Gastroesophageal sphincter (tissue), 4 donors: ENCODE measurements around the gene TMEM30B. TPM values are rescaled to one million over a fixed set of nuclear protein-coding genes. Genes with fewer than 3 reads are reported as not detected.
"Not testable (repeated sequence)": the region's sequence is repeated elsewhere in the genome, so short reads cannot be mapped to it uniquely, and the experiment has no call there.

Experiments
- ATAC-seq: fragments of 150-250 bp; one replicate; pipeline ENCODE4 v1.9.1; 2016; ENCODE audit warnings: mild to moderate bottlenecking, moderate library complexity
- H3K27ac ChIP-seq, 4 donors: fragments of 200-600 bp; sonication (generic) in 3 of 4; 1 replicate in 3 of 4; 2 replicates in 1 of 4; pipeline ENCODE4 v1.5.1; 2016 to 2019
- H3K27me3 ChIP-seq: fragments of 200-600 bp; sonication (generic); one replicate; pipeline ENCODE4 v1.5.1; 2019
- H3K36me3 ChIP-seq, 2 donors: fragments of 200-600 bp; sonication (generic); one replicate each; pipeline ENCODE4 v1.5.1; 2019; ENCODE audit warnings: control low read depth in 1 of 2
- H3K4me1 ChIP-seq, 3 donors: fragments of 200-600 bp; sonication (generic); 1 replicate in 2 of 3; 2 replicates in 1 of 3; pipeline ENCODE4 v1.5.1; 2016 to 2019; ENCODE audit warnings: control low read depth in 2 of 3
- H3K4me3 ChIP-seq, 2 donors: fragments of 200-600 bp; sonication (generic); one replicate each; pipeline ENCODE4 v1.5.1; 2019; ENCODE audit warnings: mild to moderate bottlenecking in 1 of 2, moderate library complexity in 1 of 2
- H3K9me3 ChIP-seq, 3 donors: fragments of 200-600 bp; sonication (generic); one replicate each; pipeline ENCODE4 v1.5.1; 2017 to 2019; ENCODE audit warnings: control low read depth in 2 of 3
- CTCF ChIP-seq, 4 experiments: fragments of 200-600 bp in 2 of 4; fragments of 450-650 bp in 2 of 4; sonication (generic) in 1 of 4; IDR thresholded peaks; one replicate each; pipeline ENCODE4 v1.5.1; 2017 to 2019; ENCODE audit warnings: antibody characterized with exemption in 4 of 4, mild to moderate bottlenecking in 2 of 4, moderate library complexity in 2 of 4
- EP300 ChIP-seq: sonication (generic); formaldehyde crosslinking; IDR thresholded peaks from one replicate; pipeline ENCODE4 v1.6.1; 2017; ENCODE audit warnings: antibody characterized with exemption, mild to moderate bottlenecking
- POLR2A ChIP-seq, 2 donors: fragments of 450-650 bp; IDR thresholded peaks; one replicate each; pipeline ENCODE4 v1.6.1; 2017; ENCODE audit warnings: antibody characterized with exemption in 2 of 2, mild to moderate bottlenecking in 2 of 2, moderate library complexity in 1 of 2
- POLR2AphosphoS5 ChIP-seq: sonication (generic); formaldehyde crosslinking; IDR thresholded peaks from one replicate; pipeline ENCODE4 v1.6.1; 2017; ENCODE audit warnings: antibody characterized with exemption
- WGBS, 2 donors: methylation state at CpG; one replicate each; pipeline ENCODE4 v1.1.5; 2018; ENCODE audit warnings: low coverage in 1 of 2; 5-methylcytosine and 5-hydroxymethylcytosine counted together
- total RNA-seq, 4 donors: library from RNA; depleted of rRNA; stranded (reverse); fragments of >200 nt; gene quantifications; one replicate each; pipeline ENCODE4 v1.1.0, GENCODE V29; 2016

The TMEM30B gene
- total RNA-seq, 4 donors from 2014 or later: 1.6 to 4.8 (median 2.6) TPM

DNA sequence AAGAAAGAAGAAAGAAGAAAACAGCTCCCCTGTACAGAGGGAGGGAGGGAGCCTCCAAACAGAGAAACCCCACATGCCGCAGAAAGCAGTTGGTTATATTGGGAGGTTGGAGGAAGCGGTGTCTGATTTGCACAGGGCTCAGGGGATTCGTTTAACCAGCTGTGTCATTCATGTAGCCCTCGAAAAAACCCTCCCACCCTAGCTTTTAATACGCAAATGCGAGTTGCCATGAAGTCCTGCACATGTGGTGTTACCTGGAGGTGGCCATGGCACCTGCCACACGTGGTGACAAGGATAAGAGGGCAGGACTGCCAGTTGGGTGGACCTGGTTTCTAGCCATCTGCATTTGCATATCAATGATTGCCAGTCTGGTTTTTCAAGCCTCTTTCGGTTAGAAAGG lies 40.9 kb downstream of the TMEM30B start:
- no peak overlapping the region for H3K4me3 ChIP-seq
- H3K4me1 ChIP-seq: no peaks in the 10 kb centered on the region
- peaks cover 0 to 15% (median 0%) of the 10 kb centered on the region in 3 donors for H3K9me3 ChIP-seq
- H3K27me3 ChIP-seq: no peaks in the 10 kb centered on the region
- no peak for ATAC-seq
- no peak for TF ChIP-seq POLR2A (IDR thresholded peaks at IDR 0.05)
- no peak for TF ChIP-seq POLR2AphosphoS5
- TF ChIP-seq CTCF (IDR thresholded peaks at IDR 0.05): no peak
- no peak for TF ChIP-seq EP300
- H3K36me3 ChIP-seq: no peaks in the 10 kb centered on the region
- H3K27ac ChIP-seq: no peak overlapping the region
- 62 to 71% methylated on average over 7 of the region's 8 CpGs for WGBS, 2 donors

DNA sequence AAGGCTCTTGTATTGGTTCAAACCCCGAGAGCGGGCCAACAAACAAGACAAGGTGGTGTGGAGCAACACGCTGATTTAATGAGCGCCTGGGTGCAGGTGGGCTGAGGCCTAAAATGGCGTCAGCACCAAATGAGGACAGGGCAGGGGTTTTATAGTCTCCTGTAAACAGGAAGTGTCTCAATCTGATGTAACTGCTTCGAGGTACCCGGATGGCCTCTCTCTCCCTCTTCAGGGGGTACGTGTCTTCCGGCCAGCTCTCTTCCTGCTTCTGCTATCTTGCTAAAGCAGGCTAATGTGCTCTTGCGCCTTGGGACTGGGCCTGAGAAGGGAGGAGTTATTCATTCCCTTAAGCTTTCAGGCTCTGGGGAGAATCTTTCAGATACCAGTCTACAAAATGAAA lies 41.9 kb downstream of the TMEM30B start:
- H3K4me3 ChIP-seq, H3K27me3 ChIP-seq, ATAC-seq, H3K4me1 ChIP-seq, H3K36me3 ChIP-seq, H3K27ac ChIP-seq: not testable (repeated sequence)
- peaks cover 0 to 15% (median 0%) of the 10 kb centered on the region in 3 donors for H3K9me3 ChIP-seq
- 81% methylated on average over 8 of the region's 10 CpGs; no CpG with 5 or more reads in 1 of the 2 donors for WGBS, 2 donors

DNA sequence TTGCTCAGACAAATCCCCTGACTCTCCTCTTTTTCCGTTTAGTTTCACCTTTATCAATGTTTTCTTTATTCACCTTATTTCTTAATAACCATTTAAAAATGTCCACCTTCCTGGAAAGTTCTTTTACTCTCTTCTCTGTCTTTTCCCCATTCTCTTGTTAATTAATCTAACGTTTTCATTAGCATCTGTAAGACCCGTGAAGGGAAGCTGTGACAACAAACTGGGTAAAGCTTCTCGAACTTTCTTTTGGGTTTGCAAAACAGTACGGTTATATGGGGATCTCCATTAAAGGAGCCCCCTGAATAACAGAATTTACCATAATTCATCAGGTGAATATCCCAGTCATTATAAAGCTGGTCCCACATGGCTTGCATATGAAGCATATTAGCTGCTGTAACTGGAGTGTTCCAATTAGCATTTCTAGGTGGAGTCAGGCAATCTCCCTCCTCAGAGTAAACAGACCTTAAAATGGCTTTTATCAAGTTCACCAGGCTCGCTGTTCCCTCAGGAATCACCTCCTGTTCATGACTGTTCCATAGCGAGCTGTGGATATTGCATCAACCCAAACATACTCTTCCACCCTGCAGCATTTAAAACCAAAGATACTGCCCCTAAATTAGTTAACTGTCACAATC lies 42.4 kb downstream of the TMEM30B start:
- no peaks in the 10 kb centered on the region for H3K27me3 ChIP-seq
- no peak overlapping the region for H3K27ac ChIP-seq

GRCh38 chr14:61234215-61234916 lies 46.8 kb downstream of the TMEM30B start:
- TF ChIP-seq POLR2AphosphoS5 (no peak), CTCF (IDR thresholded peaks at IDR 0.05) (no peak), POLR2A (IDR thresholded peaks at IDR 0.05) (no peak), EP300 (no peak)
- ATAC-seq: no peak
- H3K4me1 ChIP-seq: peaks cover 0 to 3% (median 0%) of the 10 kb centered on the region in 3 donors

More for the DNA sequence above, 42.4 kb downstream of the TMEM30B start:
- Histone ChIP-seq H3K4me3 (no peak overlapping the region), H3K36me3 (no peaks in the 10 kb centered on the region), H3K9me3 (peaks cover 0 to 15% (median 0%) of the 10 kb centered on the region in 3 donors), H3K4me1 (no peaks in the 10 kb centered on the region)
- WGBS, 2 donors: 55 to 75% methylated on average over 7 of the region's 7 CpGs
- no peak for ATAC-seq
- TF ChIP-seq POLR2AphosphoS5 (no peak), EP300 (no peak), CTCF (IDR thresholded peaks at IDR 0.05) (no peak), POLR2A (IDR thresholded peaks at IDR 0.05) (no peak)

GRCh38 chr14:61233436-61233956 lies 47.6 kb downstream of the TMEM30B start:
- ATAC-seq: no peak
- Histone ChIP-seq H3K4me1 (peaks cover 0 to 9% (median 0%) of the 10 kb centered on the region in 3 donors), H3K9me3 (no peaks in the 10 kb centered on the region), H3K27ac (no peak overlapping the region), H3K36me3 (no peaks in the 10 kb centered on the region), H3K4me3 (no peak overlapping the region), H3K27me3 (no peaks in the 10 kb centered on the region)
- WGBS, 2 donors: 64 to 66% methylated on average over 2 to 3 of the region's 3 CpGs
- no peak for TF ChIP-seq POLR2AphosphoS5
- TF ChIP-seq CTCF (IDR thresholded peaks at IDR 0.05): no peak
- no peak for TF ChIP-seq POLR2A (IDR thresholded peaks at IDR 0.05)
- no peak for TF ChIP-seq EP300

More at GRCh38 chr14:61234215-61234916, 46.8 kb downstream of the TMEM30B start:
- Histone ChIP-seq H3K27me3 (no peaks in the 10 kb centered on the region), H3K9me3 (no peaks in the 10 kb centered on the region), H3K27ac (no peak overlapping the region), H3K4me3 (no peak overlapping the region), H3K36me3 (no peaks in the 10 kb centered on the region)
- WGBS, 2 donors: 66 to 88% methylated on average over 2 of the region's 2 CpGs
